HG03432 (cell line): ENCODE results near the gene CCL4L2.
"Not testable (repeated sequence)": the region's sequence is repeated elsewhere in the genome, so short reads cannot be mapped to it uniquely, and the experiment has no call there.

Experiments
- ATAC-seq: cut with Tn5 transposase; IDR thresholded peaks from one replicate; pipeline ENCODE4 v1.9.1; 2021; ENCODE audit warnings: mild to moderate bottlenecking, moderate library complexity; ENCODE audit not compliant: unreplicated experiment

The CCL4L2 gene

DNA sequence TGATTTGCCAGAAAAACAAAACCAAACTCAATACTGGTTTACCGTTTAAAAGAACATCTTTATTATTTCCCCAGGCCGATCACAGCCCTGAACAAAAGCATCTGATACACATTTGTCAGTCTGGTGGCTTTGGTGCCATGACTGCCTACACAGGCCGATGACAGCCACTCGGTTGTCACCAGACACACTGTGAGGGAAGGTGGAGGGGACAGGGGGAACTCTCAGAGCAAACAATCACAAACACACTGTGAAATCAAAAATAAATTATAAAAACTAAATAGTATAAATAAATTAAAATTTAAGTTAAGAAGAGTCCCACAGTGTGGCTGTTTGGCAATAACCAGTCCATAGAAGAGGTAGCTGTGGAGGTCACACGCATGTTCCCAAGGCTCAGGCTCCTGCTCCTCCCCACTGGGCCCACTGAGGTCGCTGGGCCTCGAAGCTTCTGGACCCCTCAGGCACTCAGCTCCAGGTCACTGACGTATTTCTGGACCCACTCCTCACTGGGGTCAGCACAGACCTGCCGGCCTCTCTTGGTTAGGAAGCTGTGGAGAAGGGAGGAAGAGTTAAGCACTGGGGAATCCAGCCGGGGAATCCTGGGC is 15.9 kb upstream of the CCL4L2 start:
- not testable (repeated sequence) for ATAC-seq

DNA sequence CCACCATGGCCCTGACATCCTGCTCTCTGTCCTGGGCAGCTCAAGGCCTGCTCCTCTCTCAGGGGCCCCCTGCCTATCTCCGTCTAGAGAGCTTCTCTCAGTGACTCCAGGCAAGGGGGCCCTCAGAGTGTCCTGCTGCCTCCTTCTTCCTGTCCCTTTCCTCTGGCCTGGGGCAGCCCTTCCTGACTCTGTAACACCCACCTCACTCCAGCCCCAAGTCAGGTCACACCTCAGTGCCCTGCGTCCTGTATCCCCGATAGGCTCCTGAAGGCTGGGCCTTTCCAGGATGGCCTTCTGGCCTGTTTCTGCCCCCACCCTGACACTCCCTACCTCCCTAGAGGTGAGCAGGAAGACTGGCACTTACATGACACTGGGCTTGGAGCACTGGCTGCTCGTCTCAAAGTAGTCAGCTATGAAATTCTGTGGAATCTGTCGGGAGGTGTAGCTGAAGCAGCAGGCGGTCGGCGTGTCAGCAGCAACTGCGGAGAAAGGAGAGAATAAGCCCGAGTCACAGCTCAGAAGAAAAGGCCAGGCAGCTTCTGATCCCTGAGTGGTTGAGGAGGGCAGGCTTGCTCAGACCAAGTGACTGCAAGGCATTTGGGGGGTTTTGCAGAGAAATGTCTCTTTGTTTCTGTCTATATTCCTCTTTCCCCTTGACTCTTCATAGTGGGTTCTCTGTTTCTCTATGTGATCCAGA is 15.3 kb upstream of the CCL4L2 start:
- no peak for ATAC-seq

DNA sequence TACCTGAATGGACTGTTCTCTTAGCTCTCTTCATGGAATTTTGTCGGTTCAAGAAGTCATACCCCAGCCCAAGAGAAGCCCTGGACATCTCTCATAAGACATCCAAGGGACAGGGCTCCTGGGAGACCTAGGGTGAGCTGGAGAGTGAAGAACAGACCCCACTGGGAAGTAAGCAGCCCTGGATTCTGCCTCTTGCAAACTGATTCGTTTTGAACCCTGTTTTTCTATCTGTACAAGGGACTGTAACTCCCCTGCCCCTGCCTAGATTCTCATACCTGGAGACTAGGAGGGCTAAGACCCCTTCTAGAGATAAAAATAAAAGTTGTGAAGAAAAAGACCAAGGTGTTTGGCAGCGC is 14.8 kb upstream of the CCL4L2 start:
- no peak for ATAC-seq

DNA sequence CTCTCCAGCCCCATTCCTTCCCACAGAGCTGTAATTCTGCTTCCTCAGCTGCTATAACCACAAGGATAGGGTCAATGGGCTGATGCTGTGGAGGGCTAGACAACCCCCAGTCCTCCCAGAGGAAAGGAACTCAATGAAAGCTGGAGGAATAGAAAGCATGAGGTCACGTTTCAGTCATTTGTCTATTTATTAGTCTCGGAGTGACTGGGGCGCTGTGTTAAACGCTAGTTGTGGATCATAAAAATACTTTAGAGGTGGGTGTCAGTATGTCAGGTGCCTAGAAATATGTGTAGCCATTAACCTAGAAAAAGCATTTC is 13.5 kb upstream of the CCL4L2 start:
- ATAC-seq, result peak; percentile 18

DNA sequence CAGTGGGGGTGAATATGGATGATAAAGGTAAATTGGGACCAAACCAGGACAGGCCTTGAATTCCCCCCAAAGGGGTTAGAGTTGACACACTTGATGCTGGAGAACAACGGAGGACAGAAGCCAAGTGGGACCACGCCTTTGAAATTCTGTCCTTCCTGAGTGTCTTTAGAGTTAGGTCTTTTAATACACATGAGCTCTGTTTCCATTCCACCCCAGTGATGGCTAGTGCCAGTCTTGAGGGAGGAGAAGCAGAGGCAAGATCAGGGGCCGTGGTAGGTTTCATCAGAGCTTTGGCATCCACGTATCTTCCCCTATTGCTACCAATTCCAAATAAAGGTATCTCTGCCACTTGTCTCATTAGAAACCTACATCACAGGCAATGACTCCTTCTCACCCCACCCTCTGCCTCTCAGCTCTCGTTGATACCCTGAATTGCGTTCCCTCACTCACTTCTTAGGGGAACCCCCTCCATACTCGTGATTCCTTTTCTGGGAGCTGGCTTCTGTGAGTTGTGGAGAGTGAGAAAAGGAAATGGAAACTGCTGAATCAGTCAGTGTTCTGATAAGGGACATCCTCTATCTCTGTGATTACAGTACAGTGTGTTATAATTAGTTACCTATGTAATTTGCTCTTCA is 11.9 kb upstream of the CCL4L2 start:
- peak; percentile 14 for ATAC-seq

DNA sequence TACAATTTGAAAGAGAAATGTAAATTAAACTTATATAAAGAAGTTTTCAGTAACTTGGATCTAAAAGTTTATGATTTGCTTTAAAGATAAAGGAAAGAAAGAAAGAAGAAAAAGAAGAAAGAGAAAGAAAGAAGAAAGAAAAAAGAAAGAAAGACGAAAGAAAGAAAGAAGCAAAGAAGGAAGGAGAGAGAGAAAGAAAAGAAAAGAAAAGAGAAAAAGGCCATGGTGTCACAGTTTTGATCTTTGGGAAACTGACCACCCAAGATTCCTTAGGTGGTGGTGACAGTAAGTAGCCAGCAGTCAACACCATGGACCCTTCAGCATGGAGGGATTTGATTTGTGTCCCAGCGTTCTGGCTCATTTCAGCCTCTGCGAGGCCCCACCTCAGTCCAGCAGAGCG is 9.8 kb upstream of the CCL4L2 start:
- not testable (repeated sequence) for ATAC-seq

DNA sequence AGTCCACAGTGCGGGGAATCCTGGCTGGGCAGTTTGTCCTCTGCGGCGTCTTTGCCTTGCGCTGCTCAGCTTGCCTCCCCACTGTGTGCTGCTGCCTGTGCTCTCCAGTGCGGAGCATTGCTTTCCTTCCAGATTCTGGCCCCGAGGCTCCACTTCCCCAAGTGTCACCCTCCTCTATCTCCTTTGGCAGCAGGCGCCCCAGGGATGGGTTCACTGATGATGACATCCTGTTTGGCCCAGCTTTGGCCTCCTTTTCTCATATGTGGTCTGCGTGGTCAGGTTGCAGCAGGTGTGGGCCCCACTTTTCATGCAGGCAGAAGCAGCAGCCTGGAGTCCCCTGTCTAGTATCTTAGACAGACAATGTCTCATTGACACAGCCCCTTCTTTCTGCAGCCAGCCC is 9.4 kb upstream of the CCL4L2 start:
- ATAC-seq, result not testable (repeated sequence)

DNA sequence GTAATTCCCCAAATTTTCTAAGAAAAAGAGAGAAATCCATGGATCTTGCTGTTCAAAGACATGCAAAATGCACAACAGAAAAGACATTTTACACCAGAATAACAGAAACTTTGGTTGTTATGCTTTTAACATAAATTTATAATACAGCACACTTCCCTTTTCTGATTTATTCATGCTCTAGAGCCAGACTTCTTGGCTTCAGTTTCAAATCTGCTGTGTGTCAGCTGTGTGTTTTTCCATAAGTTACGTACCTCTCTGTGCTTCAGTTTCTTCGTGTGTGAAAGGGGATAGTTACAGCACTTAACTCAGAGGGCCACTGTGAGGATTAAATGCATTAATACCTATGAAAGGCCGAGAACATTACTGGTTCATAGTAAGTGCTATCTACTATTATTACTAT is 7.5 kb upstream of the CCL4L2 start:
- ATAC-seq, result no peak

DNA sequence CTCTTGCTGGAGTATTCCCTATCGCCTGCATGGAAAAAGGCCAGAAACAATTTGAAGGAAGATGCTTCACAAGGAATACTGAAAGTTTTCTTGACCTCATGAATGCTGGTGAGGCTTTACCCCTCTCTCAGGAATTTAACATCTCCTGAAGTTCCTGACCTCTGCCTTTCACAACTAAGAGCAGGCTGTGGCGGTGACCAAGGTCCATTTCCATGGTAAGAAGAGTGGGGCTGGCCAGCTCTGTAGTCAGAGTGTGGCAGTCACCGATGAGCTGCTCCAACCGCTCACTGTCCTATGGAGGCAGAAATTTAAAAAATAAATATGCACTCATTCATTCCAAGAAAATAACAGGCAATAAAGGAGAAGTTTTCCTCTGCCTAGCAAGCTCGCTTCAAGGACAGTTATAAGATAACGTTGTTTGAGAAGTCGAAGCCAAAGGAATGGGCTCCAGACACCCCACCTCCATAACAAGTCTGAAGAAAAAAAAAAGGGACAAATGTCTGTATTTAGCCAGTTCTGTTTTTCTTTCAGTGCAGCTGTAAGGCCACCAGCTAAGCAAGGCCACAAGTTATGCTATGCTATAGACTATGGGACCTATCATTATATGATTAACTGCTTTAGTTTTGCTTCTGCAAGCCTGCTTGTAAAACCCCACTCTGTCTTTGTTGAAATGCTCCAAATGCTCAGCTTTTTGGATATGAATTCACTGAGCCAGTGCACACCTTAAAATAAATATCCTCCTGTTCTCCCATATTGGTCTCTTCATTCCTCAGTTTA is 6.0 kb upstream of the CCL4L2 start:
- ATAC-seq, result no peak

DNA sequence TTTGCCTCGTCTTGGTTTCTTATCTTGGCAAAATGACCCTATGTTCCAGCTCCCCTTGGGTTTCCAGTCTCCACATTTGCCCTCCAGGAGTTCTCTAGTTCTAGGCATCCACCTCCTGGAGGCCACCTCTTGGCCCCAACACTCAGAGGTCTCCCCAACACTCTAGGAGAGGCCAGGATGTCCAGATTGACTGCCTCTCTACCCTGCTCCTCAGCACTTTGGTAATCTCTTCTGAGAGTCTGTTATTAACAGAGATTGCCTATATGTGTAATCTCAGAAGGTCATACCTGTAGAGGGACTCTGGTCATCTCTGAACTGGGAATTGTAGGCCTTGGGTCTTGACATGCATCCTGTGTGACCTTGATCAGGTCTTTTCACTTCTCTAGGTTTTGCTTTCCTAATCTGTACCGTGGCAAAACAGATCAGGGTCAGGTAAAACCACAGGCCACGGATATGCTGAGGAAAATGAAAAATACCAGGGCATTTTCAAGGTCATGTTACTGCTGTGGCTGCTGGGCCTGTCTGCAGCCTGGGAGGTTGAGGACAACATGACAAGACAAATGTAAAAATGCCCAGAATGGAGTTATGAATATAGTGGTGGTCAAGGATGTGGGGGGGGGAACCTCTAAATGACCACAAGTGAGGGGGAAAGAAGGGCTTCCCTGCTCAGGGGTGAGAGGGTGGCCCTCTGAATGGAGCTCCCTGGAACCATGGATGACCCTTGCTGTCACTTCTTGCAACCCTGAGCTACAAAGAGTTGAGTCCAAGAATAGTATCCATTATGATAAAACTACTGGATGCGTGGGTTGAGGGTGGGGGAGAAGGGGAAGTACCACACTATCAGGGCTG is 5.0 kb upstream of the CCL4L2 start:
- ATAC-seq, result no peak

DNA sequence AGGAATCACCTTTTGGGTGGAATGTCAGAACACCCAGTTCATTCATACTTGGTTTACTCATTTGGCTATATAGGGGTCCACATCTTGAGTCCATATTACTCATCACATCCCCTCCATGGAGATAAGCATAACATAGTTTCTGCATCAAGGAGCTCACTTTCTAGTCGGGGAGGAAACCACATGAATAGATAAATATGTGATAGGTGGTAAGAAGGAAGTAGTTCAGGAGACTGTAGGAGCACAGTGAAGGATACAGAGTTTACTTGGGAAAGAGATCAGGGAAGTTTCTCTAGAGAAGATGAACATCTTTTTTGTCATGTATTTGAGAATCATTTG is 4.4 kb upstream of the CCL4L2 start:
- not testable (repeated sequence) for ATAC-seq

DNA sequence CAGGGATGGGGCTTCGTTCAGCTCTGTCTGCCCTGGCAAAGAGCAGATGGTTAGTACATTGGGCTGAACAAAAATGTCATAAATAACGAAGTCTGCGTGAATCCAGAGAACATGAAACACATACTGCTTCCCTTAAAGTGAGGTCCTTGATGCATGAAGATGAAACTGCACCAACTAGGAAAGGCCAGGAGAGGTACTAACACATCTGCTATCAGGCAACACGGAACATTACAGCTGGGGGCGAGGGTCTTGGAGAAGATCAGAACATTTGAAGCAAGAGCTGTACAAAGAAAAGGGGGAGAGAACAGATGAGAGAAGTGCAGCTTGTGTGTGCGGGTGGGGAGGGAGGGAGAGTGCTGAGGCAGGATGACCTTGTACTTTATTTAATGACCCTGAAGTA is 3.5 kb upstream of the CCL4L2 start:
- not testable (repeated sequence) for ATAC-seq

DNA sequence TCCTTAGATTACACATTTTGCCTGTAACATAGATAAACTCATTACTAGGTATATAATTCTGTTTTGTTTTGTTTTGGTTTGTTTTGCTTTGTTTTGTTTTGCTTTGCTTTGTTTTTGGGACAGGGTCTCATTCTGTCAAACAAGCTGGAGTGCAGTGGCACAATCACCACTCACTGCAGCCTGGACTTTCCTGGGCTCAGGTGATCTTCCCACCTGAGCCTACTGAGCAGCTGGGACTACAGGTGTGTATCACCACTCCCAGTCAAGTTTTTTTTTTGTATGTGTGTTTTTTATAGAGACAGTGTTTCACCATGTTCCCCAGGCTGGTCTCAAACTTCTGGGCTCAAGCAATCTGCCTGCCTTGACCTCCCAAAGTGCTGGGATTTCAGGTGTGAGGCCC is 1.3 kb upstream of the CCL4L2 start:
- no peak for ATAC-seq

DNA sequence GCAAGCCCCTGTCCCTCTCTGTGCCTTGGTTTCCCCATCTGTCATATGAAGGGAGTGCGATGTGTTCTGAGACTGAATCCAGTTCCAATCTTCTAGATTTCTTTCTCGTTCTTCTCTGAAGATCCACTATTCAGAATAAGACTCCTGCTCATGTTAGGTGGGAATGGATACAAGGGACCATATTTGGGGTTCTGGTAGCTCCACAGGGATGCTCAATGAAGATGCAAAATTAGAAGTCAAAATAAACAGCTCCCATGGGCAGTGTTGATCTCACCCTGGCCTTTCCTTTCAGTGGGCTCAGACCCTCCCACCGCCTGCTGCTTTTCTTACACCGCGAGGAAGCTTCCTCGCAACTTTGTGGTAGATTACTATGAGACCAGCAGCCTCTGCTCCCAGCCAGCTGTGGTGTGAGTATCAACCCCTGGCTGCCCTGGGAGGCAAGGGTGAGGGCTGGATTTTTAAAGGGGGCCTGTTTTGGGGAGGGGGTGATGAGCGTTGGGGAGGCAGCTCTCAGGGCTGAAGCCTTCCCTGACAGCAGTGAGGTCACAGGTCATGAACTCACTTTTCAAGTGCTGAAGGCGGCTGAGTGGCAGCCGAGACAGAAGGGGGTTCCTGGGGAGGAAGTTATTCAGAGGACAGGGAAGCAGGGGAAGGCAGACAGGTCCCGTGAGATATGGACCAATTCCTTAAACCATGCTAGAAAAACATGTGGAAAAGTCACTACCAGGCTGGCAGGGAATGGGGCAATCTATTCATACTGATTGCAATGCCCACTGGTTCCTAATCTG is 815 bp downstream of the CCL4L2 start:
- not testable (repeated sequence) for ATAC-seq

DNA sequence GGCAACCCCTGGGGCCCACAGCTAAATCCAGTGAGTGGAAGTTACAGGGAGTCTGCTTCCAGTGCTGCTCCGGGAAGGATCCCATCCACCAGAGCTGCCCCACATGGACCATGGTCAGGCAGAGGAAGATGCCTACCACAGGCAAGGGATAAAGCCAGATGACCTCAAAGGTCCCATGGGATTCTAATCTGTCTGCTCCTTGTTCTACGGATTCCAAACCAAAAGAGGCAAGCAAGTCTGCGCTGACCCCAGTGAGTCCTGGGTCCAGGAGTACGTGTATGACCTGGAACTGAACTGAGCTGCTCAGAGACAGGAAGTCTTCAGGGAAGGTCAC is 1.4 kb downstream of the CCL4L2 start:
- no peak for ATAC-seq

DNA sequence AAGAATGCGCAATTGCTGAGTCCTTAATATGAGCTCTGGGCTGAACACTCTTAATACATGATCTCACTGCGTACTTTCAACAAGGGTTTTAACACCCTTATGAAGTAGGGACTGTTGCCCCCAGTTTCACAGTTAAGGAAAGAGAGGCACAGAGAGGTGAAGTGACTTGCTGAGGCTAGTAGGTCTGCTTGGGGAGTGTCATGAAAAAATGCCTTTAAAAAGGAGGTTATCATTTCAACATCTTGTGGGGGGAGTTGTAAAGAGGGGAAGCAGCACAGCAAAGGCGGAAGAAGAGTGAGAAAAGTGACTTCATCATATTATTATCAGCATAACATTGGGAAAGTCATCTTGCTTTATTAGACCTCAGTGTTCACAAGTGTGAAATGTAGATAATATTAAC is 2.1 kb downstream of the CCL4L2 start:
- no peak for ATAC-seq

DNA sequence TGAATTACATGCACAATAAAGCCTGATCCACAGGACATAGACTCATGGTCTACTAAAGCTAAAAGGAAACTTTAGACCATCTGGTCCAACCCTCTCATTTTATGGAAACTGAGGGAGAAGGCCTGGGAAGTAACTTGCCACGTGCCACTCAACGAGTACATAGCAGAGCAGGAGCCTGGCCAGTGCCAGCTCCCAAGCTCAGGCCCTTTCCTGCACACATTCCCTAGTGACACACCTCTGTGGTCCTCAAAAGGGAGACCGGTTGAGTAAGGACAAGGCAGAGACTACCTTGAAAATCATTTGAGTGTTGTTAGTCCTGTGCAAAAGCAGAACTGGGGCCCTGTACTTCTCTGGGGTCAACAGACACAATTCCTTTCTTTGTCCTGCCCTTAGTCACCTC is 2.8 kb downstream of the CCL4L2 start:
- ATAC-seq, result no peak

DNA sequence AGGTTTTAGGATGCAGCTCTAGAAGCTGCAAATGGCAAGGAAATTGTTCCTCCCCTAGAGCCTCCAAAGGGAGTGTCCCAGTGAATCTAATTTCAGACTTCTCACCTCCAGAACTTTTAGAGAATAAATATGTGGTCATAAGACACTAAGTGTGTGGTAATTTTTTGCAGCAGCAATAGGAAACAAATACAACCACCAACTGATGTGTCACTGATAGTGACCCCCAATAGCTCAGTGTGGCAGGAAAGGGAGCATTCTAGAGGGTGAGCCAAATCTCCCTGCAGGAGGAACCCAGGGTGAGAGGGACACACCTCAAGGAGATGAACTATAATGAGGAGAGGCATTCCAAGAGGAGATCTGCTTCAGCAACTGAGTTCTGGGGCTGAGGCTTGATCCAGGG is 4.1 kb downstream of the CCL4L2 start:
- ATAC-seq, result no peak

DNA sequence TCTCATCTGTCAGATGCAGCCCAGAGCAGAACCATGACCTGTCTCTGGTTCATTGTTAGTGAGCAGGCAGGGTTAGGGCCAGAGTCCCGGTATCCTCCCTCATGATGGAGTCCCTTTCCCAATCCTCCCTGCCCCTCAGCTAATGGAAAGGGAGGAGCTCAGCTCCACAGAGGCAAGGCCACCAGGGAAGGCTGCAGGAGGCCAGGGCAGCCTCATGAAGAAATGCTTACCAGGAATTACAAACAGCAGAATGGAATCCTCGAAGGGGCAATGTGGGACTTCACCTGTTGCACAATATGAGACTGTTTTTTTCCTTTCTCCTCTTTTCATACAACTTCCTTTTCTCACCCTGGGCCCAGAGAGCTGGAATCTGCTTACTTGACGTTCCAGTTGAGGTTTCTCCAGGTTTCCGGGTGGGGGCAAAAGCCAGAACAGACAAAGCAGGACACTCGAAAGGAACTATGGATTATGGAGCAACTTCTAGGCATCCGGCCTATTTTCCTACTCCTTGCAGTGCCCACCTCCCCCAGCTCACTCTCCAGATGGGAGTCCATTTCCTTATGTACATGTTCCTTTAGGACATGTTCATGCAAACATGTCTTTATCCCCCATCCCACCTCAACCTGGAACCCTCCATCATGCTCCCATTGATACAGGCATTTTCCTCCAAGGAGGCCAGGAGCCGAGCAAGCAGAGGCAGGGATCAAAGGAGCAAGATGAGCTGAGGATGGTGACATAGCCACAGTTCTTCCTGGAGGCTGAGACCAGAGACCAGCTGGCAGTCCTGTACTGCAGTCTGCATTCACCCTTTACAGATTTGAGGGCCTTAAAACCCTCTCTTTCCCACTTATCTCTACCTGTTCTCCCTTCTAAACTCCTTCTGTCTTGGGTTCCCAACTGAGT is 4.8 kb downstream of the CCL4L2 start:
- ATAC-seq, result not testable (repeated sequence)
